ENCODE data around the gene PPIE.

The PPIE gene

DNA sequence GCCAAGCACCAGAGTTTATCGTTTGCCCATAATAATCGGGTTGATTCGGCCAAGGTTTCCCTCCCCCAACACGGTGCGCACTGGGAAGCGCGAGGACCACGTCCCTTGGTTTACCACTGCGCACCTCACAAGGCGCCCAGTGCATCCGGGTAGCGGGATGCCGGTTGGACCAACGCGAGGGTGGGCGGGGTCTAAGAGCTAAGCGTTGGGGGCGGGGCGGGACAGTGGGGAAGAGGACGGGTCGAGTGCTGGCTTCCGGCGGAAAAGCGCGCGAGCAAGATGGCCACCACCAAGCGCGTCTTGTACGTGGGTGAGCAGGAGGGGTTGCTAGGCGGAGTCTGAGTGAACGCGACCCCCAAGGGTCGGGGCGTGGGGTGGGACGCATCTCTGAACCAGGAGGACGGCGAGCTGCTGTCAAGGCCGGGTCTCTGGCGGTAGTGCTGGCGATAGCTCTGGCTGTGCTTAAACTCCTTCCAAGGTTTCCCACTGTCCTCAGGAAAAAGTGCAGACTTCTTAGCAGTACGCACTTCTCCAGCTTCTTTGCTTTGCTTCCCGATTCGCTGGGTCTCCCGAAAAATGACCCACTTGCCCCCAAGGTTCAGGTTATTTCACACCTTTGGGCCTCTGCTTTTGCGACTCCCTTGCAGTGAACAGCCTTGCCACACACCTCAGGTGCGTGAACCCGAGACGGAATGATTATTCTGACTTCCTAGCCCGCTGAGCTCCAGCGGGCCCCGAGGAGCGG, at the start of gene PPIE:
Gene PPIE, plus strand, starts transcription at position 261 of the 745 bp plus-strand sequence. Its CDS starts 19 bp downstream, at position 280.
- DNase-seq (ENCODE audit: low spot score in 2 of 2) (peak; percentile 64 to 77), ATAC-seq (replicated peaks; ENCODE audit: extremely low read depth, poor library complexity, severe bottlenecking) (peak; percentile 96)
- H3K36me3 Mint-ChIP-seq (ENCODE audit: insufficient read depth): peaks cover 24% of the 10 kb centered on the region
- peaks cover 18% of the 10 kb centered on the region for H3K27me3 Mint-ChIP-seq
- H3K9me3 Mint-ChIP-seq: peaks cover 5% of the 10 kb centered on the region
- H3K27ac Mint-ChIP-seq (ENCODE audit: low read depth): peak within 1 kb of the TSS; percentile 92
- peaks cover 33% of the 10 kb centered on the region for H3K4me1 Mint-ChIP-seq
- H3K4me3 Mint-ChIP-seq: peak within 1 kb of the TSS; percentile 95

DNA sequence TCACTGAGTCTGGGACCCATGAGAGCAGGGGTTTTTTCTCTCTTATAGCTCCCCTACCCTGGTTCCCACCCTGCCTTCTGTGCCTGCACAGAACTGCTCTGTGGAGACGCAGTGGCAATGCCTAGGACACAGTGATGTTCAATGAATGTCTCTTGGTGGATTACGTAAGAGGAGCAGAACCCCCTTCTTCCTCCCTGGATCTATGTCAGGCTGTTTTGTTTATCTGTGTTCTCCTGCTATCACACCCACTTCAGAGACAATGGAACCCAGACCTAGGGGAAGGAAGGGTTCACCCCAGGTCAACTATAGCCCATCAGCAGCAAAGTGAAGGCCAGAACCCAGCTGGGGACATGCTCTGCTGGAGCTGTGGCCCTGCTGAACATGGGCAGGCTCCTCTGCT, 49.5 kb upstream of the PPIE start:
- Mint-ChIP-seq H3K36me3 (ENCODE audit: insufficient read depth) (peaks cover 4% of the 10 kb centered on the region), H3K4me3 (no peak overlapping the region), H3K27ac (ENCODE audit: low read depth) (no peak overlapping the region), H3K9me3 (no peaks in the 10 kb centered on the region), H3K4me1 (peaks cover 19% of the 10 kb centered on the region), H3K27me3 (peaks cover 65% of the 10 kb centered on the region)
- DNase-seq (ENCODE audit: low spot score in 2 of 2): no peak
- no peak for ATAC-seq (replicated peaks; ENCODE audit: extremely low read depth, poor library complexity, severe bottlenecking)

GRCh38 chr1:39689635-39690034, 49.0 kb upstream of the PPIE start:
- H3K4me1 Mint-ChIP-seq: peaks cover 17% of the 10 kb centered on the region
- peaks cover 4% of the 10 kb centered on the region for H3K36me3 Mint-ChIP-seq (ENCODE audit: insufficient read depth)
- peaks cover 61% of the 10 kb centered on the region for H3K27me3 Mint-ChIP-seq
- no peak overlapping the region for H3K27ac Mint-ChIP-seq (ENCODE audit: low read depth)
- DNase-seq (ENCODE audit: low spot score in 2 of 2): no peak
- no peak for ATAC-seq (replicated peaks; ENCODE audit: extremely low read depth, poor library complexity, severe bottlenecking)
- H3K9me3 Mint-ChIP-seq: no peaks in the 10 kb centered on the region
- H3K4me3 Mint-ChIP-seq: no peak overlapping the region

GRCh38 chr1:39690225-39690624, 48.5 kb upstream of the PPIE start:
- Mint-ChIP-seq H3K36me3 (ENCODE audit: insufficient read depth) (peaks cover 3% of the 10 kb centered on the region), H3K27me3 (peaks cover 60% of the 10 kb centered on the region), H3K4me1 (peaks cover 13% of the 10 kb centered on the region), H3K4me3 (peak overlapping the region; percentile 74), H3K9me3 (no peaks in the 10 kb centered on the region), H3K27ac (ENCODE audit: low read depth) (peak overlapping the region; percentile 81)
- no peak for ATAC-seq (replicated peaks; ENCODE audit: extremely low read depth, poor library complexity, severe bottlenecking)
- no peak for DNase-seq (ENCODE audit: low spot score in 2 of 2)

- H3K27me3 Mint-ChIP-seq: peaks cover 62% of the 10 kb centered on the region
- peak overlapping the region; percentile 74 for H3K4me3 Mint-ChIP-seq
- DNase-seq (ENCODE audit: low spot score in 2 of 2) (no peak), ATAC-seq (replicated peaks; ENCODE audit: extremely low read depth, poor library complexity, severe bottlenecking) (no peak)
- H3K4me1 Mint-ChIP-seq: peaks cover 13% of the 10 kb centered on the region
- H3K9me3 Mint-ChIP-seq: no peaks in the 10 kb centered on the region
- peak overlapping the region; percentile 81 for H3K27ac Mint-ChIP-seq (ENCODE audit: low read depth)
- H3K36me3 Mint-ChIP-seq (ENCODE audit: insufficient read depth): peaks cover 5% of the 10 kb centered on the region
Observed at GRCh38 chr1:39690794-39691382, 47.8 kb upstream of the PPIE start.

- Mint-ChIP-seq H3K27me3 (peaks cover 55% of the 10 kb centered on the region), H3K4me3 (peak within 1 kb of the TSS; percentile 74), H3K36me3 (ENCODE audit: insufficient read depth) (peaks cover 6% of the 10 kb centered on the region), H3K9me3 (no peaks in the 10 kb centered on the region), H3K4me1 (peaks cover 13% of the 10 kb centered on the region), H3K27ac (ENCODE audit: low read depth) (peak within 1 kb of the TSS; percentile 81)
- ATAC-seq (replicated peaks; ENCODE audit: extremely low read depth, poor library complexity, severe bottlenecking) (peak; percentile 92), DNase-seq (ENCODE audit: low spot score in 2 of 2) (peak; percentile 69 to 77)
Observed at GRCh38 chr1:39691383-39692151, 47.1 kb upstream of the PPIE start, which contains the start of gene HPCAL4. Gene HPCAL4, minus strand, starts transcription at chr1:39691433. Its CDS starts 6,830 bp downstream, at chr1:39684603.

DNA sequence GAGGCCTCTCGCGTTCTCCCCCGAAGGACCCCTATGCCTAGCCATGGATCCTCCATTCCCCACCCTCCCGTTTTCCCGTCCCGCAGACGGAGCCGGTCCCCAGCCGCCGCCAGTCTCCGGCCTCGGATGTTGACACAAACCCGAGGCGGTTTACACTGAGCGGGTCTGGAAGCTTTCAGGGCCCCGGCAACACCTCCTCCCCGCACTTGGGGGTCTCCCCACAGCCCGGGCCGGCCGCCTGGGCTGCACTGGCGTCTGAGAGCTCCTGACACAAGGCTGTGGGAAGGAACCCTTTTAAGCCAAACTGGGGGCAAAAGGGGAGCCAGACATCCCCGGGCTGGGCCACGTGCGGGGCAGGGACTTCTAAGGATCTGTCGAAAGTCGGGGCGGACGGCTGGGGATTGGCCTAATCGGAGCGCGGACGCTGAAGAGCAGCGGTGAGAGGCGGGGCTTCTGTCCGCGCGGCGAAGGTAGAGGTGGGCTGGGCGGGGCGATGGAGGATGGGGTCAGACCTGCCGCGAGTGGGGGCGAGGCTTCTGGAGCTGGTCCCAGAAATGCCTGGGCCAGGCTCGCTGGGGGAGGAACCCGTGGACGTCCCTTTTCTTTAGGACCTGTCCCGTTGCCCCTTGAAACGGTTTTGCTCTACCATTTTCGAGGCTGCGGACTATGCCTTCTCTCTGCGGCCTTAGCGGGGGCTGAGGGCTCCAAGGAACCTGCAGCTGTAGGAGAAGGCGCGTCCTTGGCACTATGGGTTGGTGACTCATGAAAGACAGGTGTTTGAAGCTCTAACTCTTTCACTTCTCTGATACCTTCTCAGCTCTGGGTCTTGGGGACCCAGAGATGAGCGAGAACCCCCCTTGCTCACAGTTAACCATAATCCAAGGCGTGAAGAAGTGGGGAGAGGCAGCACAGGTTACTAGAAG, 46.3 kb upstream of the PPIE start:
- H3K4me1 Mint-ChIP-seq: peaks cover 13% of the 10 kb centered on the region
- H3K4me3 Mint-ChIP-seq: peak overlapping the region; percentile 74
- H3K9me3 Mint-ChIP-seq: no peaks in the 10 kb centered on the region
- H3K27me3 Mint-ChIP-seq: peaks cover 46% of the 10 kb centered on the region
- DNase-seq (ENCODE audit: low spot score in 2 of 2) (no peak), ATAC-seq (replicated peaks; ENCODE audit: extremely low read depth, poor library complexity, severe bottlenecking) (no peak)
- H3K27ac Mint-ChIP-seq (ENCODE audit: low read depth): no peak overlapping the region
- peaks cover 7% of the 10 kb centered on the region for H3K36me3 Mint-ChIP-seq (ENCODE audit: insufficient read depth)

- DNase-seq (ENCODE audit: low spot score in 2 of 2) (no peak), ATAC-seq (replicated peaks; ENCODE audit: extremely low read depth, poor library complexity, severe bottlenecking) (no peak)
- Mint-ChIP-seq H3K9me3 (no peaks in the 10 kb centered on the region), H3K27me3 (peaks cover 37% of the 10 kb centered on the region), H3K27ac (ENCODE audit: low read depth) (no peak overlapping the region), H3K4me3 (no peak overlapping the region), H3K4me1 (peaks cover 13% of the 10 kb centered on the region), H3K36me3 (ENCODE audit: insufficient read depth) (peaks cover 7% of the 10 kb centered on the region)
Observed at GRCh38 chr1:39694026-39694425, 44.7 kb upstream of the PPIE start.

GRCh38 chr1:39695016-39695415, 43.7 kb upstream of the PPIE start:
- no peak for DNase-seq (ENCODE audit: low spot score in 2 of 2)
- Mint-ChIP-seq H3K4me3 (no peak overlapping the region), H3K27me3 (peaks cover 31% of the 10 kb centered on the region), H3K4me1 (peaks cover 12% of the 10 kb centered on the region), H3K9me3 (no peaks in the 10 kb centered on the region), H3K36me3 (ENCODE audit: insufficient read depth) (peaks cover 7% of the 10 kb centered on the region), H3K27ac (ENCODE audit: low read depth) (no peak overlapping the region)
- no peak for ATAC-seq (replicated peaks; ENCODE audit: extremely low read depth, poor library complexity, severe bottlenecking)

- Mint-ChIP-seq H3K36me3 (ENCODE audit: insufficient read depth) (peaks cover 7% of the 10 kb centered on the region), H3K27me3 (peaks cover 21% of the 10 kb centered on the region), H3K4me1 (no peaks in the 10 kb centered on the region), H3K27ac (ENCODE audit: low read depth) (no peak overlapping the region), H3K9me3 (no peaks in the 10 kb centered on the region), H3K4me3 (no peak overlapping the region)
- ATAC-seq (replicated peaks; ENCODE audit: extremely low read depth, poor library complexity, severe bottlenecking) (no peak), DNase-seq (ENCODE audit: low spot score in 2 of 2) (no peak)
Observed at GRCh38 chr1:39696448-39696847, 42.2 kb upstream of the PPIE start.

GRCh38 chr1:39698568-39698967, 40.1 kb upstream of the PPIE start:
- Mint-ChIP-seq H3K36me3 (ENCODE audit: insufficient read depth) (peaks cover 7% of the 10 kb centered on the region), H3K27me3 (peaks cover 21% of the 10 kb centered on the region), H3K4me1 (no peaks in the 10 kb centered on the region), H3K4me3 (no peak overlapping the region), H3K9me3 (no peaks in the 10 kb centered on the region), H3K27ac (ENCODE audit: low read depth) (no peak overlapping the region)
- DNase-seq (ENCODE audit: low spot score in 2 of 2) (no peak), ATAC-seq (replicated peaks; ENCODE audit: extremely low read depth, poor library complexity, severe bottlenecking) (no peak)

DNA sequence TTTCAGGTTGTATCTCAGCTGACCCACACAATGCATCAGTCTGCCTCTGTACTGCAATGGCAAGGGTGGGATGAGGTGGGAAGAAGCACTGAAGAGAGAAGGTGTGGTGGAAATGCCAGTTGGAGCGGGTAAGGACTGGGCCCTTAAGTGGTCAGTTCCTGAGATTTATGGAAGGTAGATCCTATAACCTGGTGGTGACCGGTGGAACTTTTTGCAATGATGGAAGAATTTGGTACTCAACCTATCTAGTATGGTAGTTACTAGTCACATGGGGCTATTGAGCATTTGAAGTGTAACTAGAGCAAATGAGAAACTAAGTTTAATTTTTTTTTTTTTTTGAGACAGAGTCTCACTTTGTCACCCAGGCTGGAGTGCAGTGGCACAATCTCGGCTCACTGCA, 39.3 kb upstream of the PPIE start:
- no peaks in the 10 kb centered on the region for H3K9me3 Mint-ChIP-seq
- H3K36me3 Mint-ChIP-seq (ENCODE audit: insufficient read depth): peaks cover 7% of the 10 kb centered on the region
- peaks cover 21% of the 10 kb centered on the region for H3K27me3 Mint-ChIP-seq
- H3K4me1 Mint-ChIP-seq: no peaks in the 10 kb centered on the region
- ATAC-seq (replicated peaks; ENCODE audit: extremely low read depth, poor library complexity, severe bottlenecking): no peak
- no peak overlapping the region for H3K4me3 Mint-ChIP-seq
- H3K27ac Mint-ChIP-seq (ENCODE audit: low read depth): no peak overlapping the region
- DNase-seq (ENCODE audit: low spot score in 2 of 2): no peak

Measured in central memory CD8-positive, alpha-beta T cell (primary cell).